CD4-positive, alpha-beta T cell treated with Interleukin-2 at 100 ng/mL for 4 hours (primary cell): ENCODE results near the gene ANKRD55.
A peak's percentile ranks its signal among the peaks of the same experiment; 100 is the strongest.
"Not testable (repeated sequence)": the region's sequence is repeated elsewhere in the genome, so short reads cannot be mapped to it uniquely, and the experiment has no call there.

Source experiments
- DNase-seq: peaks from one replicate; pipeline ENCODE4 v3.0.0-alpha.2; 2020; ENCODE audit warnings: low spot score

ANKRD55 gene

DNA sequence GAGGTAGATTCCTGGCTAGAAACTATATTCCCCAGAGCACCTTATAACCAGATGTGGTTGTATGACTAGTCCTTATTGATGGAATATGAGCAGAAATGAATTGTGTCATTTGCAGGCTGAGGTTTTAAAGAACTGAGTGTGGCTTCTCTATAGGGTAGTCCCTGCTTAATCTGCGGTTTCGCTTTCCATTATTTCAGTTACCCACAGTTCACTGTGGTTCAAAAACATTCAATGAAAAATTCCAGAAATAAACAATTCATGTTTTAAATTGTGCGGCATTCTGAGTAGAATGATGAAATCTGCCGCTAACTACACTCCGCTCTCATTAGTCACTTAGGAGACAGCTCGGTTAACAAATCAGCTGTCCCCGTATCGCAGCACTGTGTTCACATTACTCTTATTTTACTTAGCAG lies 65.1 kb downstream of the ANKRD55 start:
- DNase-seq = peak; percentile 26

- no peak for DNase-seq
Measured at GRCh38 chr5:56167519-56167918, 65.6 kb downstream of the ANKRD55 start.

DNA sequence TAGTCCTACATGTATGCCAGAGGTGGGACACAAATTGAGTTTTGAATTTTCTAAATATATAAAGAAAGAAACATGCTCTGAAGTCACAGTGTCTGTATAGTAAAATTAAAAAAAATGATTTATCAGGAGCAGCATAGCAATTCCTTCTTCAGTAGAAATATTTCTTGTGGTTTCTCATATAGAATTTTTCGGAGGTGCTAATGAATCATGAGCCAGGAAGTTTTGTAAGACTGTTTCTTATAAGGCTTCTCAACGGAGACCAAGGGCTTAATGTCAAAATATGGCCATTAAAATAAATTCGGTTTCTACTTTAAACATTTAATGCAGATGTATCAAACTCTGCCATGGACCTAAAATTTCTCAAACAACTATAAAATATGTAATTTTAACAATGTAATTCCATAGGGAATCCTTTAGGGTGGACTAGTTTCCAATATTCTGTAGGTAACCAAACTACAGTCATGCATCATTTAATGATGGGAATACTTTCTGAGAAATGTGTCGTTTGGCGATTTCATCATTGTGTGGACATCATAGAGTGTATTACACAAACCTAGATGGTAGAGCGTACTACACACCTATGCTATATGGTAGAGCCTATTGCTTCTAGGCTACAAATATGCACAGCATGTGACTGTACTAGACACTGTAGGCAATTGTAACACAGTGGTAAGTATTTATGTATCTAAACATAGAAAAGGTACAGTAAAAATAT lies 66.3 kb downstream of the ANKRD55 start:
- DNase-seq = no peak

DNA sequence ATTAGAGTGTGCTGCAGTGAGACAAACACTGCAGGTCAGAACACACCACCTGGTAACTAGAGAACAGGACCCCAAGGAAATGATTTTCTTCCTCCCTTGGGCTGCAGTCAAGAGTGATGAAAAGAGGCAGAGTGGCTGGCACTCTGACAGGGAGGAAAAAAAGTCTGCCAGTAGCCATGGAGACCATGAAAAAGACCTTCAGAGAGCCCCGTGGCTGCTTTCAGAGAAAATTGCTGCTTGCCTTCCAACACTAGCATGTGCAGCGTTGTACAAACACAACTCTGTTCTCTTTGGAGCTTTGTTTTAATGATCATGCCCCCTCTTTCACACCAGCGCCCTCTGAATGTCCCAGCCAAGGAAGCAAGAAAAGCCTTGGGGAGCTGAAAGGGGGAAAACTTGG lies 68.8 kb downstream of the ANKRD55 start:
- no peak for DNase-seq

DNA sequence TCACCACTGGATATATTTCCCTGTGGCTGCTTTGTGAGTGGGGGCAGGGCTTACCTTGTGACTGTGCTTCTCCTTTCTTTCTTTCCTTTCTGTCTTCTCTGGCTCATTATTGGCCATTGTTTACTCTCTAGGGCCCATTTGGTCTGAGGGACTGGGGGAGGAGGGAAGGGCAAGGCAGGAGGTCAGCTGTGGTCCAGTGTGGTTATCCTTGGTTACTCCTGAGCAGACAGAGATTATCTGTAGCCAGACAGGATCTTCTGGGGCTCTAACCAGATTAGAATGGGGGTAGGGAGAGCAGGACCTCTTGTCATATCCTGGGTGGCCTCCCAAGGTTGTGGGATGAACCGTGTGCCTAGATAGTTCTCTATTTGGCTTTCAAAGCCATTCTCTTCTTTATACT lies 71.2 kb downstream of the ANKRD55 start:
- DNase-seq = no peak

- DNase-seq = no peak
Measured at GRCh38 chr5:56161439-56161823, 71.7 kb downstream of the ANKRD55 start.

DNA sequence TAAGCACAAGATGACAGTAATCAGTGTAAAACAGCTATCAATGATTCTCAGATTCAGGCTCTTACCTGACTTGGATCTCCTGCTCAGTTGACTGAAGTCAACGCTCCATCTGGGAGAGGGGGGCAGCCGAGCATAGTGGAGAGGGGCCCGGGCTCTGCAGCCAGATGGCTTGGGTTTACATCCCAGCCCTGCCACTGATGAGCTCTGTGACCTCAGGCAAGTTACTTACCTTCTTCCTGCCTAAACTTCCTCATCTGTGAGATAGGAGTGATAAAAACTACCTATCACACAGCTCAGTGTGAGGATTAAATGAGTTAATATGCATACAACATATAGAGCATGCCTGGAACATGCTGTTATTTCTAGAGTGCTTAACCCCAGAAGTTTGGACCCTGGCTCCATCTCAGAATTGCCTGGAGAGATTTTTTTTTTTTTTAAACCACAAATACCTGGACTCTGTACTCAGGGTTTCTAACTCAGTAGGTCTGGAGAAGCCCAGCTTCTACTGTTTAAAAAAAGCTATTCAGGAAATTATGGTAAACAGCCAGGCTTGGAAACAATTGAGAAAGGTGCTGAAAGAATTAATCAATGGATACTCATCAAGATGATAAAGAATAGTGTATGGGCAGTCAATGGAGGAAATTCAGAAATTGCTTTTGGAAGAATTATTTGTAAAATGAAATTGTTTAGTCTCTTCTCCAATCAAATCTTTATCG lies 72.2 kb downstream of the ANKRD55 start:
- no peak for DNase-seq

- no peak for DNase-seq
Measured at GRCh38 chr5:56159521-56159947, 73.6 kb downstream of the ANKRD55 start.

- DNase-seq = no peak
Measured at GRCh38 chr5:56158331-56158960, 74.7 kb downstream of the ANKRD55 start.

GRCh38 chr5:56157191-56157621 lies 75.9 kb downstream of the ANKRD55 start:
- not testable (repeated sequence) for DNase-seq

- peak; percentile 30 for DNase-seq
Measured at GRCh38 chr5:56156585-56157190, 76.4 kb downstream of the ANKRD55 start.

DNA sequence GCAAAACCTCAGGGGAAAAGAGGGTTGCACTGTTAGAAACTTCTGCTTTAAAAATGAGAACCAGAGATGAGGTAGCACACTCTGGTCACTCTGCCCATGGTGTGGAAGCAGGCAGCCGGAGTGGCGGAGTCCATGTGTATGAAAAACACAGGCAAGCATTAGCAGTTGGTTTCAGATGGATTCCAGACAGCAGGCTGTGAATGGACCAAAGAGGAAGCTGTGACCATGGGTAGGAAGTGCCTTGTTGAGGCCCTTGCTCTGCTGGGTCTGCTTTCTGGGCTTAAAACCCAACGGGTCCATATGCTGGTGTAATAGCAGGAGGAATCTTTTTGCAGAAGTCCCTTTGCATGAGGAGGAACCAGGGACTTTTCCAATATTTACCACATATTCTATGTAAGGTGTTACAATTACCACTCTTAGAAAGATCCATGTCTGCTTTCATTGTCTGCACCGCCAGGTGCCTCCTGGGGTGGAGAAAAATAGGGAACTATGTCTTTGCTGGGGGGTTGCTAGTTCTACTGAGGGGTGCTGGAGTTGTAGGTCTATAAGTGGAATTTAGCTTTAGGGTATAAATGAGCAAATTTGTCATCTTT lies 77.0 kb downstream of the ANKRD55 start:
- no peak for DNase-seq

- DNase-seq = no peak
Measured at GRCh38 chr5:56154732-56155484, 78.2 kb downstream of the ANKRD55 start.

- DNase-seq = peak; percentile 29
Measured at GRCh38 chr5:56152437-56152836, 80.7 kb downstream of the ANKRD55 start.

DNA sequence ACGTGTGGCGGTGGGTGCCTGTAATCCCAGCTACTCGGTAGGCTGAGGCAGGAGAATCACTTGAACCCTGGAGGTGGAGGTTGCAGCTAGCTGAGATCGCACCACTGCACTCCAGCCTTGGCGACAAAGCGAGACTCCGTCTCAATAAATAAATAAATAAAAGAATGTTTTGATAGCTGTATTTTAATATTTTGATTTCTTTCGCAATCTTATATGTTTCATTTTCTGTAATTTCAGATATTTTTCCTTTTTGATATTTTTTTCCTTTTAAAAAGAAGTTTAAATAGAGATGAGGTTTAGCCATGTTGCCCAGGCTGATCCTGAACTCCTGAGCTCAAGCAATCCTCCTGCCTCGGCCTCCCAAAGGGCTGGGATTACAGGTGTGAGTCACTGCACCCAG lies 82.4 kb downstream of the ANKRD55 start:
- DNase-seq = not testable (repeated sequence)

DNA sequence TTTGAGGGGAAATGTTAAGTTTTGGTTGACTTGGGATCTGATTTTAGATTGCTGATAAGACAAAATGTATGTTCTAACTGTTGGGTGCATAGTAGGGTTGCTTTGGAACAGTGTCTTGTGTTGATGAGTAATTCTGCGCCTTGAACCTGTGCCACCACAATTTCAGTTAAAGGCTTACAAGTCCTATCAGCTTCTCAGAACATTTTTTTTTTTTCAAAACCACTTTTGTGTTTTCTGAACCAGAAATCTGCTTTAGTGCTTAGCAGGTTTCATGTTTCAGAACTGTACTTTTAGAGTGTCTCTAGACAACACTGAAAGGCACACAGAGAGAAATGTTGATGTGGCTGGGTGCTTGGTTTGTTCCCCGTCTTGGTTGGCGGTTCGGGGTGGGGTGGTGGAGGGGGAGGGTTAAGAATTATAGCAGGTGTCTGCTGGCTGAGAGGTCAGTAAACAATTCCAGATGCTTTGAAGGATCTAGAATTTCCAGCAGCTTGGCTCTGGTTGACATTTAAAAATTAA lies 84.6 kb downstream of the ANKRD55 start:
- peak; percentile 57 for DNase-seq

GRCh38 chr5:56147659-56148230 lies 85.4 kb downstream of the ANKRD55 start:
- no peak for DNase-seq

GRCh38 chr5:56147106-56147505 lies 86.0 kb downstream of the ANKRD55 start:
- DNase-seq = no peak

- no peak for DNase-seq
Measured at GRCh38 chr5:56146674-56147073, 86.5 kb downstream of the ANKRD55 start.

GRCh38 chr5:56145511-56145910 lies 87.6 kb downstream of the ANKRD55 start:
- DNase-seq = no peak

GRCh38 chr5:56145106-56145505 lies 88.0 kb downstream of the ANKRD55 start:
- DNase-seq = no peak
